NOMO-1 treated with dmso at 0.1 percent for 144 hours (cell line): ENCODE measurements around the gene MRPL45.
"Not testable (repeated sequence)": the region's sequence is repeated elsewhere in the genome, so short reads cannot be mapped to it uniquely, and the experiment has no call there.

ENCODE experiments used
- DNase-seq: peaks from one replicate; lab custom pipeline; 2025; ENCODE audit not compliant: unreplicated experiment; lab: John Stamatoyannopoulos, UW

MRPL45 gene

GRCh38 chr17:38296834-38297517, at the start of gene MRPL45:
TSS of gene MRPL45 (plus strand) at chr17:38297168. CDS start at chr17:38297184, 16 bp downstream.
- peak; percentile 94 for DNase-seq

- DNase-seq, result not testable (repeated sequence)
Measured at GRCh38 chr17:38253191-38253590, 43.8 kb upstream of the MRPL45 start.

DNA sequence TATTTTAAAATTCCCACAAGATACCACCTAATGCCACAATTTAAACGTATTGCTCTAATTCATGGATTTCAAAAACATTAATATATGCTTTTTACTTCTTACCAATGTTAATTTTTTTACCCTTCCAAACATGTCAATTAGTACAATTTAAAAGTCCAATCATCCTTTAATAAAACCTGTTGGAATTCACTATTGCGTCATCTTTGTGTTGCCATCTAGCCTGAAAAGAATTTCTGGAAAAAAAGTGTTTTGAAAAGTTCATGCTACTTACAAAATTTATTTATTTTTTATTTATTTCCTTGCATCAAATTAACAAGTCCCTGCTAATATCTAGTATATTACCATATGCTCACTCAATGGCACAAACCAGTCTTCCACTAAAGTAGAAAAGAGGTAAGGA, 42.6 kb upstream of the MRPL45 start:
- DNase-seq, result not testable (repeated sequence)

GRCh38 chr17:38257013-38257621, 39.9 kb upstream of the MRPL45 start:
- DNase-seq, result peak; percentile 78

- DNase-seq, result not testable (repeated sequence)
Measured at GRCh38 chr17:38265974-38266506, 30.9 kb upstream of the MRPL45 start.

GRCh38 chr17:38266571-38266970, 30.4 kb upstream of the MRPL45 start:
- not testable (repeated sequence) for DNase-seq

DNA sequence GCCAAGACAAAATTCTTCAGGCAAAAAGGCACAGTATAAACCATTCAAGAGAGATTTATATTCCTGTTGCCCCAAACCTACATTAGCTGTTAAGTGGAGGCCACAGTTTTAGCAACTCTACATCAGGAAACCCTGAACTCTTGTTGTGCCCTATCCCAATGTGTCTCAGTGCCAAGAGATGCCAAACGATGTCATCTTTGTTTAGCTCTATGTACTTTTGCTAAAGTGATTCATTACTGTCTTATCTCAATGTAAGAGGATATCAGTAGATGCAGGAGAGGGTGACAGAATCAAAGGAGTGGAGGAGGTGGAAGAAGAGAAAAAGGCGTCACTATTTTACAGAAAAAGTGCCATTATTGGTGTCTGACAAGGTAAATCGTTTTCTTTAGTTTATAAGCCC, 28.8 kb upstream of the MRPL45 start:
- not testable (repeated sequence) for DNase-seq

- DNase-seq, result not testable (repeated sequence)
Measured at GRCh38 chr17:38269045-38269444, 27.9 kb upstream of the MRPL45 start.

DNA sequence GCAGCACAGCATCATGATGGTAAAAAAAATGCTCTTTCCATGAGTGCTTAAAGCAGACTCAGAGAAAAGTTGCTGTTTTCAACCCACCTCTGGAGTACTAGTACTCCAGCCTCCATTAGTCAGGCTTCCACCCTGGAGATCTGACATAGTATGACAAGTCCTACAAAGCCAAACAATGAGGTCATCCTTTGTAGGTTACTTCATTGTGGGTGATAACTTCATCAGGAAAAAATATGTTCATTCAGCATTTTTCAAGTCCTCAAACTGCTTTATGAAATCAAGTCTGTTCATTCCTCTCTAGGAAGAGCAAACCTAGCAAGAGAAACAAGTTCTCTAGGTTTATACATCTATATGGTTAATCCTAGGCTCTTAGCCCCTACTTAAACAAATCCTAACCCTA, 27.4 kb upstream of the MRPL45 start:
- DNase-seq, result not testable (repeated sequence)

- not testable (repeated sequence) for DNase-seq
Measured at GRCh38 chr17:38285994-38286393, 11.0 kb upstream of the MRPL45 start.

DNA sequence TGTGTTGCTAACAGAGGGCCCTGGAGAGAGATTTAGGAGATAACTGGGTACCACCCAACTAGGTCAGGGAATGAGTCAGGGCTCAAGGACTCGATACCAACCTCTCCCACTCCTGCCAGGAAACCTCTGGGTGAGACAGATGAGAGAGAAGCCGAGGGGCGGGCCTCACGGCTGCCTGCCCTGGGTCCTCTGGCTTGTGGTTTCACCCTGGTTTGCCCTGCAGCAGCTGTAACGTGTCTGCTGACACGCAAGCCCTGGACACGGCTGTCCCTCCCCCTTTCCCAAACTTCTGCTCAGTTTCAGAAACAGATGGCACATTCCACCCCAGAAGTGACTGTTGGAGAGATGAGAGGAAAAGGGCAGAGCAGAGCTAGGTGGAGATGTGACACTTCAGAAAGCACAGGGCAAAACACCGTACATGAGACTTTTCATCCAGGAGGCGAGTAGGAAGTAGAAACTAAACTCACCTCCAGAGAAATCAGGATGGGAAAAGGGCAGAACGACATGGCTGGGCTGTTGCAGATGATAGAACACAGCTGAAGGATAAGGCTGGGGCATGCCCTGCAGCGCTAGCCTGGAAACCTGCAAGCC, 10.4 kb upstream of the MRPL45 start:
- not testable (repeated sequence) for DNase-seq

- not testable (repeated sequence) for DNase-seq
Measured at GRCh38 chr17:38288217-38288827, 8.6 kb upstream of the MRPL45 start.

DNA sequence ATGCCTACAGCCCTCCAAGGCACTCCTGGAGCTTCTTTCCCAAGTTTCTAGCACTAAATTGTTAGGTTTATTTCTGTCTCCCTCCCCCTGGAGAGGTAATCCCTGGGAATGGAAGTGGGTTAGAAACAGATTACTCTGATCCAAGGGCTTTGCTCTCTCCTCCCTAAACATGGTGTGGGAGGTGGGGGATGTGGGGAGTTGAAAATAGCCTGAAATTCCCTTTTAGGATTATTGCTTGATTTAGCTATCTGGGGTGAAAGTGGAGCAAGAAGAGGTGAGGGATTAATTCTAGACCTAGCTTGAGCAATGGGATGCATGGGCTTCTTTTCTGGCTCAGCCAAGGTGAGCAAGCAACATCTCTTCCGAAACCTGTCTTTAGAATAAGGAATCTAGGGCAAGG, 7.2 kb upstream of the MRPL45 start:
- not testable (repeated sequence) for DNase-seq

DNA sequence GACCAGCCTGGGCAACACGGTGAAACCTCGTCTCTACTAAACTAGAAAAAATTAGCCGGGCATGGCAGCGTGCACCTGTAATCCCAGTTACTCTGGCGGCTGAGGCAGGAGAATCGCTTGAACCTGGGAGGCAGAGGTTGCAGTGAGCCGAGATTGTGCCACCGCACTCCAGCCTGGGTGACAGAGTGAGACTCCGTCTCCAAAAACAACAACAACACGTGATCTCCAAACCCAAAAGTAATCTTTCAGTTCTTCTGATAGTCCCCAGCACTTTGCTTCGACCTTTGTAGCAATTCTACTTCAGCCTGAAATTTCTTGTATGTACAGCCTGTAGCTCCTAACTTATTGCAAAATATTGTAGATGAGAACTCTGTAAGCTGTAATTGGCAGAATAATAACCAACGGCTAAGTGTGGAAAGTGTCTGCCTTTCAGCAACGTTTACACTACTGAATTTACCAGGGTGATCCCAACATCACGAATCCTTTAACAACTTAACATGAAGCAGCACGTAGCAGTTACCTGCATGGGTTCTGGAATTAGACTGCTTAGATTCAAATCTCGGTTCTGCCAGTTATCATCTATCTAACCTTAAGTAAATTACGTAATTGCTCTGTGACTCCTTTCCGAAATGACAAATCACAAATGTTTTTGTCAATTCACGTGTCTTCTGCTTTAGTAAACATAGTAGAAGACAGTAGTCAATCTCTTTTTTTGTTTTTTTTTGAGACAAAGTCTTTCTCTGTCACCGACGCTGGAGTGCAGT, 1.2 kb upstream of the MRPL45 start:
- DNase-seq, result not testable (repeated sequence)

GRCh38 chr17:38315497-38315896, 18.5 kb downstream of the MRPL45 start:
- DNase-seq, result no peak

GRCh38 chr17:38317081-38317480, 20.1 kb downstream of the MRPL45 start:
- DNase-seq, result no peak

DNA sequence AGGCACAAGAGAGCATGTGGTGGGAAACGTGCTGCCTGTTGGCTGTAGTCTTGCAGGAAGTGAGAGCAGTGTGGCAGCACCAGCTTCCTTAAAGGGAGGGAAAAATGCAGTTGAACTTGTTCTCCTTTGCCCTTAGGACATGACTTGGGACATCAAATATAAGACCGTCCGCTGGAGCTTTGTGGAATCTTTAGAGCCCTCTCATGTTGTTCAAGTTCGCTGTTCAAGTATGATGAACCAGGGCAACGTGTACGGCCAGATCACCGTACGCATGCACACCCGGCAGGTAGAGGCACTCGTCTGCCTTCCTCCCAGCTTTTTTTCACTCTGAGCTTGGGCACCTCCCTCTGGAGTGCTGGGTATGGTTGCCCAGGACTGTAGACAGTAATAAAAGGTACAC, 23.5 kb downstream of the MRPL45 start:
- no peak for DNase-seq

GRCh38 chr17:38322156-38322779, 25.3 kb downstream of the MRPL45 start:
- DNase-seq, result no peak

DNA sequence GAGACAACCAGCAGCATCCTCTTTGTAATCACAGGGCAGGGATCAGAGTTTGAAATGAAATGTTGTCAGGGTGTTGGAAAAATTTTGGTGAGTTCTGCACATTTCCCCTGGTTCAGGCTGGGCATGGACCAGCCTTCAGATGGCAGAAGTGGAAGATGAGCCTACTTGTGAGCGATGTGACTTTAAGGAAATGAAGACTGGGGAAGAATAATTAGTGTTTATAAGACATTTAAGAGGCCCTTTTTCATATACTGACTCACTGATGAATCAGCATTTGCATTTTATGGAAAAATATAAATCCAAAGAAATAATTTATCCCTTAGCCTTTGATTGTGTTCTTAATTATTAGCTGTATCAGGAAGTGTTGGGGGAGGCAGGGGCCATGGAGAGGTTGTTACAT, 25.9 kb downstream of the MRPL45 start:
- DNase-seq, result no peak

DNA sequence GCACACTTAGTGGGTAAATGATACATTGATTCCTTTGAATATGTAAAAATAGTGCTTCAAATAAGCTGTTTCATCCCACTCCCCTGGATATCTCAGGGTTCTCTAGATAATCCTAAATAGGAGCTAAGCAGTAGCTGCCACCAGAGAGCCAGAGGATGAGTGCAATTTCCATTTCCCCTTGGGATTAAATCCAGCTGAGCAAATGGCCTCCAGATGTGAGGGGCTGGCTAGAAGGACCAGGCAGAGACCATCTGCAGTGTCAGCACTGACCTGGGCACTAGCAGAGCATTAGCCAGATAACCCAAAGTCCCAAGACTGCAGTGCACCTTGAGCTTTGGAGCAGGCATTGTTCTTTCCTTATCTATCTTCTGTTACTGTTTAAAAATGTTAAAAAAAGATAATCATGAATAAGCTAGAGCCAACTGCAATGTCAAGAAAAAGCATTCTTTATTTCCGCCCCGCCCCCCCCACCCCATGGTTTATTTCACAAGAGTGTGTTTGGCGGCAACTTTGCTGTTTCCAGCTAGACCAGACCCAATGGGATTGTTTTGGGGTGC, 27.3 kb downstream of the MRPL45 start:
- DNase-seq, result no peak
